K562 (cell line): Measurements from ENCODE around the gene MIS18A. TPM values are rescaled to one million over a fixed set of nuclear protein-coding genes. Genes with fewer than 3 reads are reported as not detected.

Experiments used
- ASH1L ChIP-seq: fragments of 450-650 bp; IDR thresholded peaks from 2 replicates; pipeline ENCODE4 v1.6.1; 2018; ENCODE audit warnings: borderline replicate concordance, mild to moderate bottlenecking, low read depth; ENCODE audit not compliant: partially characterized antibody
- BHLHE40 ChIP-seq: IDR thresholded peaks from 2 replicates; pipeline ENCODE4 v1.6.1; 2011; ENCODE audit warnings: low read length, improper control_type of control experiment
- ESRRB ChIP-seq: fragments of 250-450 bp; sonication (Bioruptor Pico); IDR thresholded peaks from 2 replicates; pipeline ENCODE4 v1.5.0; 2020; ENCODE audit warnings: mild to moderate bottlenecking, moderate library complexity, borderline replicate concordance
- IRF1 ChIP-seq: sonication (generic); formaldehyde crosslinking; IDR thresholded peaks from 2 replicates; pipeline ENCODE4 v1.8.0; 2022; ENCODE audit warnings: missing genetic modification reagents, mild to moderate bottlenecking, borderline replicate concordance
- MGA ChIP-seq: fragments of 450-650 bp; IDR thresholded peaks from 2 replicates; pipeline ENCODE4 v1.6.1; 2016; ENCODE audit warnings: mild to moderate bottlenecking, moderate library complexity
- NKRF ChIP-seq: fragments of 450-650 bp; IDR thresholded peaks from 2 replicates; pipeline ENCODE4 v1.6.1; 2016; ENCODE audit warnings: borderline replicate concordance
- RAD21 ChIP-seq, 2 experiments: fragments of 250-450 bp in 1 of 2; fragments of 450-650 bp in 1 of 2; sonication (Bioruptor Pico) in 1 of 2; formaldehyde crosslinking in 1 of 2; IDR thresholded peaks in 1 of 2; conservative IDR thresholded peaks in 1 of 2; 2 replicates each; pipeline versions ENCODE4 v1.4.0 to v1.8.0; 2020 to 2022; ENCODE audit warnings: mild to moderate bottlenecking in 2 of 2, moderate library complexity in 1 of 2
- SMARCC2 ChIP-seq: fragments of 450-650 bp; IDR thresholded peaks from 2 replicates; pipeline ENCODE4 v1.6.1; 2017; ENCODE audit warnings: antibody characterized with exemption, moderate library complexity, mild to moderate bottlenecking, low read depth
- TRIM24 ChIP-seq, 2 experiments: fragments of 450-650 bp; IDR thresholded peaks; 2 replicates each; pipeline ENCODE4 v1.6.1; 2016
- ZFX ChIP-seq: sonication (generic); formaldehyde crosslinking; IDR thresholded peaks from 2 replicates; pipeline ENCODE4 v1.8.0; 2022; ENCODE audit warnings: mild to moderate bottlenecking, missing genetic modification reagents, moderate library complexity
- ZNF551 ChIP-seq: fragments of 250-450 bp; sonication (Bioruptor Pico); IDR thresholded peaks from 2 replicates; pipeline ENCODE4 v1.5.0; 2021; ENCODE audit warnings: mild to moderate bottlenecking, moderate library complexity
- ZNF583 ChIP-seq: fragments of 250-450 bp; sonication (Bioruptor Pico); IDR thresholded peaks from 2 replicates; pipeline ENCODE4 v1.4.0; 2020
- ZNF75A ChIP-seq: fragments of 450-650 bp; formaldehyde crosslinking; IDR thresholded peaks from 2 replicates; pipeline ENCODE4 v1.4.0; 2020; ENCODE audit warnings: mild to moderate bottlenecking
- polyA plus RNA-seq, 8 experiments: library from polyadenylated mRNA; depleted of rRNA in 4 of 8; stranded (reverse) in 5 of 8; unstranded in 3 of 8; fragments of >200 nt; fragmentation: Nextera tagmentation in 2 of 8; fragmentation: Illumina TruSeq in 1 of 8; extraction: Ambion mirVana in 2 of 8; extraction: Trizol in 1 of 8; gene quantifications; 2 replicates each; pipeline versions ENCODE4 v1.2.1 to v1.2.3, GENCODE V29; 2011 to 2014; ENCODE audit warnings: inconsistent platforms in 1 of 8, missing spikeins in 1 of 8
- total RNA-seq, 7 experiments: library from RNA; depleted of rRNA in 6 of 7; stranded (reverse); fragments of >200 nt in 6 of 7; fragmentation: Illumina TruSeq in 2 of 7; extraction: Trizol in 2 of 7; gene quantifications; 2 replicates each; pipeline versions ENCODE4 v1.2.1 to v1.2.3, GENCODE V29; 2011 to 2021; ENCODE audit warnings: low replicate concordance in 1 of 7

MIS18A gene
- total and polyA plus RNA-seq, 9 of the 15 experiments (the other 6 are each of a cell fraction or from before 2014, with no cell fraction given) = 17.7 to 75.3 (median 60.3) TPM

- TF ChIP-seq MGA (peak; percentile 82), IRF1 (CRISPR knock-in tag) (no peak), BHLHE40 (no peak), RAD21 (CRISPR knock-in tag; conservative IDR thresholded peaks at IDR 0.05 in 1 of 2, IDR thresholded peaks at IDR 0.05 in 1 of 2) (no peak; a peak in 1 of 4 replicates), ZNF551 (CRISPR knock-in tag) (no peak), ZNF583 (CRISPR knock-in tag) (no peak), ZNF75A (CRISPR knock-in tag) (no peak), ZFX (CRISPR knock-in tag) (peak; percentile 56), NKRF (peak; percentile 99), TRIM24 (IDR thresholded peaks at IDR 0.05) (peak in 1 of 2 experiments; percentile 17; a peak in 1 of 4 replicates), SMARCC2 (no peak), ASH1L (no peak), ESRRB (CRISPR knock-in tag) (no peak)
Observed at GRCh38 chr21:32278518-32279376, at the start of gene MIS18A (continued).
